HFFc6 (cell line): ENCODE measurements around the gene CFAP20DC. TPM values are rescaled to one million over a fixed set of nuclear protein-coding genes. Genes with fewer than 3 reads are reported as not detected.

ENCODE experiments used
- DNase-seq: peaks from one replicate; pipeline ENCODE4 v3.0.0-alpha.2; 2018
- H3K27ac Mint-ChIP-seq: 2 replicates; pipeline ENCODE4 v1.8.0; 2020; ENCODE audit warnings: mild to moderate bottlenecking, mixed read lengths
- H3K27me3 Mint-ChIP-seq: 2 replicates; pipeline ENCODE4 v1.8.0; 2021; ENCODE audit warnings: mild to moderate bottlenecking, moderate library complexity, mixed read lengths; ENCODE audit not compliant: insufficient read depth
- H3K36me3 Mint-ChIP-seq: 2 replicates; pipeline ENCODE4 v1.8.0; 2021; ENCODE audit warnings: low read depth, mixed read lengths
- H3K4me1 Mint-ChIP-seq: 2 replicates; pipeline ENCODE4 v1.8.0; 2020; ENCODE audit warnings: low read depth, mixed read lengths
- H3K4me3 Mint-ChIP-seq: 2 replicates; pipeline ENCODE4 v1.8.0; 2020; ENCODE audit warnings: mild to moderate bottlenecking, moderate library complexity, mixed read lengths
- H3K9me3 Mint-ChIP-seq: 2 replicates; pipeline ENCODE4 v1.8.0; 2020; ENCODE audit warnings: mild to moderate bottlenecking, mixed read lengths
- CTCF ChIP-seq: fragments of 200-600 bp; sonication (generic); IDR thresholded peaks from 2 replicates; pipeline ENCODE4 v1.5.0; 2021; ENCODE audit warnings: antibody characterized with exemption, mild to moderate bottlenecking
- total RNA-seq, 6 experiments: library from RNA; stranded (reverse); fragmentation: NEBNext Ultra II Directional; extraction: Animal tissue kit (Norgen Biotek cat#: 25700); gene quantifications; 2 replicates in 1 of 6; 3 replicates in 5 of 6; pipeline ENCODE4 v1.2.3, GENCODE V29; 2021

Gene CFAP20DC
- total RNA-seq, 6 experiments from 2014 or later, result 1.2 to 2.6 (median 2.1) TPM

- peaks cover 26% of the 10 kb centered on the region for H3K4me1 Mint-ChIP-seq
- peak; percentile 22 for DNase-seq
- H3K27me3 Mint-ChIP-seq, result no peaks in the 10 kb centered on the region
- no peak overlapping the region for H3K27ac Mint-ChIP-seq
- H3K9me3 Mint-ChIP-seq, result peaks cover 21% of the 10 kb centered on the region
- no peak overlapping the region for H3K4me3 Mint-ChIP-seq
- TF ChIP-seq CTCF, result no peak
- H3K36me3 Mint-ChIP-seq, result peaks cover 24% of the 10 kb centered on the region
Measured at GRCh38 chr3:58924578-58924977, 125.2 kb downstream of the CFAP20DC start.

DNA sequence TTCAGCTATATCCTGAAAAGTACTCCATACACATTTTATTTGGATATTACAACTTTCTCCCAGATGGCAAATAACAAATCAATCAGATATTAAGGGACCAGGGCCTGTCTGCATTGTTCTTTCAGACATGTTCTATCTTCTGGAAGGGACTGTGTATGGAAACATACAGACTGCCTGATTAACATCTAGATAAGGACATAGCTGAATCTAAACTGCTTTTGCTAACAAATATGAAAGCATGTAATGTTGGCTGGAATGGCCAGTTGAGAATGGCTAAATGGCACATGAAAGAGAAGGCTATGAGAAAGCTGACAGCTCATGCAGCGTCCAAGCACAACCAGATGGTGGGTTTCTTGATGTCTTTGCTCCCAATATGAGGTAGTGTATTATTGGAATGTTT lies 149.4 kb downstream of the CFAP20DC start:
- DNase-seq, result no peak
- peaks cover 1% of the 10 kb centered on the region for H3K9me3 Mint-ChIP-seq
- no peak for TF ChIP-seq CTCF
- peaks cover 6% of the 10 kb centered on the region; the same call in 1 of the 2 replicates for H3K36me3 Mint-ChIP-seq
- H3K4me1 Mint-ChIP-seq, result peaks cover 6% of the 10 kb centered on the region; the same call in 1 of the 2 replicates
- H3K27me3 Mint-ChIP-seq, result no peaks in the 10 kb centered on the region
- H3K4me3 Mint-ChIP-seq, result no peak overlapping the region
- H3K27ac Mint-ChIP-seq, result no peak overlapping the region

GRCh38 chr3:58899953-58900298 lies 149.9 kb downstream of the CFAP20DC start:
- Mint-ChIP-seq H3K9me3 (peaks cover 4% of the 10 kb centered on the region), H3K27ac (no peak overlapping the region), H3K4me1 (peaks cover 6% of the 10 kb centered on the region; the same call in 1 of the 2 replicates), H3K36me3 (peaks cover 11% of the 10 kb centered on the region; the same call in 1 of the 2 replicates), H3K4me3 (no peak overlapping the region), H3K27me3 (no peaks in the 10 kb centered on the region)
- TF ChIP-seq CTCF, result no peak
- no peak for DNase-seq

DNA sequence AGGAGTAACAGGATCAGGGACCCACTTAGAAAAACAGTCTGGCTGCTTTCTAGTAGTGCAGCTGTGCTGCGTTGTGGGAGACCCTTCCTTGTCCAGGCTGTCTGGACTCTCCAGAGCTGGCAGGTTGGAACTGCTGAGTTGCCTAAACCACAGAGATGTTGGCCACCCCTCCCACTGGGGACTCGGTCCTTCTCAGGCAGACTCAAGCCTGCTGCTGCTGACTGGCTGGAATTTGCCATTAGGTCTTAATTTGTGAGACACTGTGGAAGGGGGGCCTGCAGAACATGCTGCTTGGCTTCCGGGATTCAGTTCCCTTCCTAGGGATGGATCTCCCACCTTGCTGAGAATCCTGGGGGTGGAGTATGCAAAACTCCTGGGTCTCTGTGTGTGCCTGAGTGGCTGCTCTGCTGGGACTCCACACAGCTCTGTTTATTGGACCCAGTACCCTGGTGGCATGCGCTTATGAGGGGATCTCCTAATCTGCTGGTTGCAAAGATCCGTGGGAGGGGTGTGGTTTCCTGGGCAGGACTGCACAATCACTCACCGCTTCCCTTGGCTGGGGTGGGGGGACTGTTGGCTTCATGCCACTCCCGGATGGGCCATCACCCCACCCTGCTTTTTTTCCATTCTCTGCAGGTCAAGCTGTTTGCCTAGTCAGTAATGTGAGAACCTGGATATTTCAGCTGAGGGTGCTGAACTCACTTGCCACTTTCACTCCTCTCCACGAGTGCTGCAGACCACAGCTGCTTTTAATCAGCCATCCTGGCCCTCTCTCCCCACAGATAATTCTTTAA lies 150.5 kb downstream of the CFAP20DC start:
- H3K4me3 Mint-ChIP-seq, result no peak overlapping the region
- H3K27ac Mint-ChIP-seq, result no peak overlapping the region
- no peaks in the 10 kb centered on the region for H3K27me3 Mint-ChIP-seq
- peaks cover 4% of the 10 kb centered on the region for H3K9me3 Mint-ChIP-seq
- H3K4me1 Mint-ChIP-seq, result peaks cover 6% of the 10 kb centered on the region; the same call in 1 of the 2 replicates
- peaks cover 11% of the 10 kb centered on the region; the same call in 1 of the 2 replicates for H3K36me3 Mint-ChIP-seq
- TF ChIP-seq CTCF, result no peak
- DNase-seq, result no peak

- Mint-ChIP-seq H3K4me1 (peaks cover 6% of the 10 kb centered on the region; the same call in 1 of the 2 replicates), H3K4me3 (no peak overlapping the region), H3K27me3 (no peaks in the 10 kb centered on the region), H3K36me3 (peaks cover 11% of the 10 kb centered on the region; the same call in 1 of the 2 replicates), H3K27ac (no peak overlapping the region), H3K9me3 (peaks cover 4% of the 10 kb centered on the region)
- DNase-seq, result no peak
- no peak for TF ChIP-seq CTCF
Measured at GRCh38 chr3:58898513-58898912, 151.3 kb downstream of the CFAP20DC start.
